ENCODE measurements around the gene DYNLT1. TPM values are rescaled to one million over a fixed set of nuclear protein-coding genes. Genes with fewer than 3 reads are reported as not detected.
"Not testable (repeated sequence)": the region's sequence is repeated elsewhere in the genome, so short reads cannot be mapped to it uniquely, and the experiment has no call there.

DYNLT1 gene
- total and polyA plus RNA-seq, 2 experiments from 2014 or later: 60.9 to 241 TPM

GRCh38 chr6:158677906-158678578 is 33.5 kb upstream of the DYNLT1 start (continued):
- no peak for TF ChIP-seq REST (IDR thresholded peaks at IDR 0.05; ENCODE audit: unreplicated experiment)
- no peak for TF ChIP-seq POLR2AphosphoS5 (IDR thresholded peaks at IDR 0.05; ENCODE audit: low read depth)
- TF ChIP-seq JUNB (IDR thresholded peaks at IDR 0.05; ENCODE audit: unreplicated experiment): no peak
- no peak for TF ChIP-seq ZNF114 (CRISPR knock-in tag; IDR thresholded peaks at IDR 0.05)
- TF ChIP-seq EZH2phosphoT487 (IDR thresholded peaks at IDR 0.05; ENCODE audit: unreplicated experiment): no peak
- TF ChIP-seq ZNF331 (CRISPR knock-in tag; IDR thresholded peaks at IDR 0.05; ENCODE audit: low read depth): no peak
- TF ChIP-seq CREB1 (CRISPR knock-in tag; IDR thresholded peaks at IDR 0.05; ENCODE audit: low read depth): no peak

GRCh38 chr6:158677094-158677493 is 32.6 kb upstream of the DYNLT1 start:
- H3K27me3 ChIP-seq (ENCODE audit: insufficient read depth); H3K4me1 Mint-ChIP-seq; H4K20me1 ChIP-seq (replicated peaks; ENCODE audit: insufficient read depth); H3K9me2 ChIP-seq (ENCODE audit: insufficient read depth); H3K4me3 Mint-ChIP-seq; H3K79me2 ChIP-seq (replicated peaks; ENCODE audit: insufficient read depth); H3K4me1 ChIP-seq (ENCODE audit: insufficient read depth); H2AFZ ChIP-seq; H3K27ac Mint-ChIP-seq; H3K27ac ChIP-seq (ENCODE audit: low read depth); H3K36me3 Mint-ChIP-seq (ENCODE audit: low read depth); ATAC-seq; DNase-seq (ENCODE audit: low spot score); H3K36me3 ChIP-seq (ENCODE audit: insufficient read depth); H3F3A ChIP-seq (replicated peaks; ENCODE audit: low read depth); H3K4me3 ChIP-seq; H3K4me2 ChIP-seq; H3K27me3 Mint-ChIP-seq (ENCODE audit: insufficient read depth, low read depth, poor library complexity); H3K9me3 Mint-ChIP-seq: not testable (repeated sequence)

DNA sequence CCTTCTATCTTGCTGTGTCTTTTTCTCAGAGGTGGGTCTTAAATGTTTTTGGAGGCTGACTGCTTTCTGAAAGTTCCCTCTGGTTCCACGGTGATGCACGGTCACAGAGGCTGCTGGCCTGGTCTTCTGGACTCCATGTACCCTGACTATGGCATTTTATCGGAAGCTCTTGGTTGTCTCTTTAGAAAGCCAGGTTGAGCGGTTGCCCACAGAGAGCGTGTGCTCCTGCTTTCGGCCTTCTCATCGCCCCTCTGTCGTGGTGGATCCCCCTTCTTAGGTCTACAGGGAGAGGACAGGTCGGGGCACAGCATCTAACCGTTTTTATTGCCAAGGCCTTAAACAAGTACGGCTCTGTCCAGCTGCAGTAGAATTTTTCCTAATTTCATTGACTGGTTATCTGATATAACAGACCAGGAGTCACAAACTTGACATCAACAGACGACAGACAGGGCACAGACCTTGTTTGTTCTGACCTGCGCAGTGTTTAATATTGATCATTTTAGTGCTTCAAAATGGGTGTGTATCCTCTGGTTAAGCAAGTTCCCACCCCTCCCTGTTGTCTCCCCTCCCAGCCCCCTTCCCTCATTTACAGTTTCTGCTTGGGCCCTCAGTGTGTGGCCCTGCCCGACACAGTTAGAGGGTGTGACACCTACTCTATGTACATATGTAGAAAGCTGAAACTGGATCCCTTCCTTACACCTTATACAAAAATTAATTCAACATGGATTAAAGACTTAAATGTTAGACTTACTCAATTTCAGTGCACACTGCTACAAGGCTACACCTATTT is 30.0 kb upstream of the DYNLT1 start:
- H3K4me1 ChIP-seq (ENCODE audit: insufficient read depth): no peaks in the 10 kb centered on the region
- H3K4me1 Mint-ChIP-seq: peaks cover 9% of the 10 kb centered on the region
- H4K20me1 ChIP-seq (replicated peaks; ENCODE audit: insufficient read depth): no peaks in the 10 kb centered on the region
- H3K27ac Mint-ChIP-seq: peak overlapping the region; percentile 78; the same call in 1 of the 2 replicates
- ATAC-seq (no peak), DNase-seq (ENCODE audit: low spot score) (no peak)
- H3K9me2 ChIP-seq (ENCODE audit: insufficient read depth): no peaks in the 10 kb centered on the region
- peak overlapping the region; percentile 18; the same call in 1 of the 2 replicates for H2AFZ ChIP-seq
- peaks cover 2% of the 10 kb centered on the region for H3K27me3 Mint-ChIP-seq (ENCODE audit: insufficient read depth, low read depth, poor library complexity)
- H3K79me2 ChIP-seq (replicated peaks; ENCODE audit: insufficient read depth): no peaks in the 10 kb centered on the region
- no peaks in the 10 kb centered on the region for H3K36me3 Mint-ChIP-seq (ENCODE audit: low read depth)
- H3F3A ChIP-seq (replicated peaks; ENCODE audit: low read depth): no peaks in the 10 kb centered on the region
- H3K4me2 ChIP-seq: no peak overlapping the region
- no peaks in the 10 kb centered on the region for H3K27me3 ChIP-seq (ENCODE audit: insufficient read depth)
- no peaks in the 10 kb centered on the region for H3K36me3 ChIP-seq (ENCODE audit: insufficient read depth)
- peaks cover 3% of the 10 kb centered on the region; the same call in 1 of the 3 replicates for H3K9me3 Mint-ChIP-seq
- no peak overlapping the region for H3K27ac ChIP-seq (ENCODE audit: low read depth)
- H3K4me3 Mint-ChIP-seq: no peak overlapping the region
- H3K4me3 ChIP-seq: no peak overlapping the region
- no peak for TF ChIP-seq JUNB (IDR thresholded peaks at IDR 0.05; ENCODE audit: unreplicated experiment)
- no peak for TF ChIP-seq ETS1 (IDR thresholded peaks at IDR 0.05)
- no peak for TF ChIP-seq POLR2AphosphoS5 (IDR thresholded peaks at IDR 0.05; ENCODE audit: low read depth)
- TF ChIP-seq EZH2phosphoT487 (IDR thresholded peaks at IDR 0.05; ENCODE audit: unreplicated experiment): no peak
- TF ChIP-seq EZH2 (IDR thresholded peaks at IDR 0.05; ENCODE audit: low read depth, unreplicated experiment): no peak
- no peak for TF ChIP-seq ZNF331 (CRISPR knock-in tag; IDR thresholded peaks at IDR 0.05; ENCODE audit: low read depth)
- TF ChIP-seq STAT1 (IDR thresholded peaks at IDR 0.05; ENCODE audit: unreplicated experiment): no peak
- TF ChIP-seq, protein P1, sequence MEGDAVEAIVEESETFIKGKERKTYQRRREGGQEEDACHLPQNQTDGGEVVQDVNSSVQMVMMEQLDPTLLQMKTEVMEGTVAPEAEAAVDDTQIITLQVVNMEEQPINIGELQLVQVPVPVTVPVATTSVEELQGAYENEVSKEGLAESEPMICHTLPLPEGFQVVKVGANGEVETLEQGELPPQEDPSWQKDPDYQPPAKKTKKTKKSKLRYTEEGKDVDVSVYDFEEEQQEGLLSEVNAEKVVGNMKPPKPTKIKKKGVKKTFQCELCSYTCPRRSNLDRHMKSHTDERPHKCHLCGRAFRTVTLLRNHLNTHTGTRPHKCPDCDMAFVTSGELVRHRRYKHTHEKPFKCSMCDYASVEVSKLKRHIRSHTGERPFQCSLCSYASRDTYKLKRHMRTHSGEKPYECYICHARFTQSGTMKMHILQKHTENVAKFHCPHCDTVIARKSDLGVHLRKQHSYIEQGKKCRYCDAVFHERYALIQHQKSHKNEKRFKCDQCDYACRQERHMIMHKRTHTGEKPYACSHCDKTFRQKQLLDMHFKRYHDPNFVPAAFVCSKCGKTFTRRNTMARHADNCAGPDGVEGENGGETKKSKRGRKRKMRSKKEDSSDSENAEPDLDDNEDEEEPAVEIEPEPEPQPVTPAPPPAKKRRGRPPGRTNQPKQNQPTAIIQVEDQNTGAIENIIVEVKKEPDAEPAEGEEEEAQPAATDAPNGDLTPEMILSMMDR (conservative IDR thresholded peaks at IDR 0.05; ENCODE audit: low read depth in 2 of 2): no peak
- no peak for TF ChIP-seq NANOG (IDR thresholded peaks at IDR 0.05; ENCODE audit: borderline replicate concordance)

Measured in GM23338 (cell line).